IPS-NIHi7 (cell line): ENCODE results near the gene CHD9.
"Not testable (repeated sequence)": the region's sequence is repeated elsewhere in the genome, so short reads cannot be mapped to it uniquely, and the experiment has no call there.

Source experiments
- DNase-seq: peaks from one replicate; pipeline ENCODE4 v3.0.0; 2012; ENCODE audit warnings: mixed read lengths; ENCODE audit errors: extremely low spot score

The CHD9 gene

DNA sequence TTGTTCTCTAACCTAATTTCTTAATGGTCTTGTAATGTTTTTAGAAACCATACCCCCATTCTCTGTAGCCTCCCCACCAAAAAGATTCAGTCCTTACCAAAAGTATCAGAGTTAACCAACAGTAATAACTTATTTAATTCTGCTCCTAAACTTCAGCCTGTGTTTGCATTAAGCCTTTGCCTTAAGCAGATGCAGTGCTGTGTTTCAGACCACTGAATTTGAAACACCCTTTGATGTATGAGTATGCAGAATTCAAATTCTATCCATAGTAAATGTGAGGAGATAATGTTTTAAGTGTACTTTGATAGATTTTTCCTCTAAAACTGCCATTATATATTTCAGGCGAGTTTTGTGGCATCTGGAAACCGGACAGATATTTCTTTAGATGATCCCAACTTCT, 207.9 kb downstream of the CHD9 start:
- DNase-seq, result no peak

- no peak for DNase-seq
Observed at GRCh38 chr16:53266156-53266555, 211.4 kb downstream of the CHD9 start.

DNA sequence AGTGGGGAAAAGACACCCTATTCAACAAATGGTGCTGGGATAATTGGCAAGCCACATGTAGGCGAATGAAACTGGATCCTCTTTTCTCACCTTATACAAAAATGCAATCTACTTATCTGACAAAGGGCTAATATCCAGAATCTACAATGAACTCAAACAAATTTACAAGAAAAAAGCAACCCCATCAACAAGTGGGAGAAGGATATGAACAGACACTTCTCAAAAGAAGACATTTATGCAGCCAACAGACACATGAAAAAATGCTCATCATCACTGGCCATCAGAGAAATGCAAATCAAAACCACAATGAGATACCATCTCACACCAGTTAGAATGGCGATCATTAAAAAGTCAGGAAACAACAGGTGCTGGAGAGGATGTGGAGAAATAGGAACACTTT, 223.7 kb downstream of the CHD9 start:
- not testable (repeated sequence) for DNase-seq

- DNase-seq, result no peak
Observed at GRCh38 chr16:53281280-53281679, 226.5 kb downstream of the CHD9 start.

GRCh38 chr16:53281859-53282258, 227.1 kb downstream of the CHD9 start:
- no peak for DNase-seq

GRCh38 chr16:53282328-53282727, 227.5 kb downstream of the CHD9 start:
- DNase-seq, result no peak

GRCh38 chr16:53282975-53283946, 228.5 kb downstream of the CHD9 start:
- peak; percentile 64 for DNase-seq

DNA sequence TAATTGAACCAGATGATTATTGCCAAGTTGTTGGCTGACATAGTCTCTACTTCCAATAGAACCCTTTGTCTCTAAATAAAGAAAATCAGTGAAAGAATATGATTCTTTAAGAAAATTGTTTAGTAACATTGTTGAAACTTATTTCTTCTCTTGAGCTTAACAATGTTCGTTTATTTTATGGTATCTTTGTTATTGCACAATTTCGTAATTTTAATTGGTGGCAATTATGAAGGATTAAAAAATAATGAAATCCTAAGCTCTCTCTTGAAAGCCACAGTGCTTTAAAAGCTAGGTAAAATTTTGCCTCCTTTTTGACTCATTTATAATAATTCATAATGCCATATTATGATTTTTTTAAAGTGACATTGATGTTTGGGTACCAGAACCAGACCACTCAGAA, 230.4 kb downstream of the CHD9 start:
- no peak for DNase-seq

GRCh38 chr16:53290520-53290919, 235.7 kb downstream of the CHD9 start:
- DNase-seq, result no peak

- no peak for DNase-seq
Observed at GRCh38 chr16:53291757-53292392, 237.1 kb downstream of the CHD9 start.

- no peak for DNase-seq
Observed at GRCh38 chr16:53297477-53297876, 242.7 kb downstream of the CHD9 start.

DNA sequence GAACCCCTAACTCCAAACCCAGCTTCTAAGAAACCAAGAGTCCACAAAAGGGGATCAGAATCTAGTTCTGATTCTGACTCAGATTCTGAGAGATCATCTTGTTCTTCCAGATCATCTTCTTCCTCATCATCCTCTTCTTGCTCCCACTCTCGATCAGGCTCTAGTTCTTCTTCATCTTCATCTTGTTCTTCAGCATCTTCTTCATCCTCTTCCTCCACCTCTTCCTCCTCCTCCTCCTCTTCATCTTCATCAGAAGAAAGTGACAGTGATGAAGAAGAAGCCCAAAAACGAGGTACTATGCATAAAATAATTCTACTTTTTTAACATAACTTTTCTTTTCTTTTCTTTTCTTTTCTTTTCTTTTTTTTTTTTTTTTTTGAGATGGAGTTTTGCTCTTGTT, 249.5 kb downstream of the CHD9 start:
- DNase-seq, result no peak

- DNase-seq, result no peak
Observed at GRCh38 chr16:53305743-53306142, 251.0 kb downstream of the CHD9 start.

DNA sequence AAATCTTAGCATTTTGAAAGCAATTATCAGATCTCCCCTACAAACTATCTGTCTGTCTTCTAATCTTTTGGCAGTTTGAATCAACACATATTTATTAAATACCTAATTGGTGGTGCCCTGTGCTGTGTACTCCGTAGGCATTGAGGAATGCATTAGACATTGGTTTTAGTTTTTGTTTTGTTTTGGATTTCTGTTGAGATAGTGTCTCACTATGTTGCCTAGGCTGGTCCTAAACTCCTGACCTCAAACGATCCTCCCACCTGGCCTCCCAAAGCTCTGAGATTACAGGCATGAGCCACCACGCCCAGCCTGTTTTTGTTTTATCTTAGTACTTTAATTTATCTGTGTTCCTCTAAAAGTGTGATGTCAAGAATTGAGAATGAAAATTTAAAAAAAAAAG, 254.7 kb downstream of the CHD9 start:
- DNase-seq, result no peak

- no peak for DNase-seq
Observed at GRCh38 chr16:53320992-53321391, 266.2 kb downstream of the CHD9 start.

- no peak for DNase-seq
Observed at GRCh38 chr16:53323924-53324323, 269.1 kb downstream of the CHD9 start.

DNA sequence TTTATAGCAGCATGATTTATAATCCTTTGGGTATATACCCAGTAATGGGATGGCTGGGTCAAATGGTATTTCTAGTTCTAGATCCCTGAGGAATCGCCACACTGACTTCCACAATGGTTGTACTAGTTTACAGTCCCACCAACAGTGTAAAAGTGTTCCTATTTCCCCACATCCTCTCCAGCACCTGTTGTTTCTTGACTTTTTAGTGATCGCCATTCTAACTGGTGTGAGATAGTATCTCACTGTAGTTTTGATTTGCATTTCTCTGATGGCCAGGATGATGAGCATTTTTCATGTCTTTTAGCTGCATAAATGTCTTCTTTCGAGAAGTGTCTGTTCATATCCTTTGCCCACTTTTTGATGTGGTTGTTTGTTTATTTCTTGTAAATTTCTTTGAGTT, 276.2 kb downstream of the CHD9 start:
- DNase-seq, result not testable (repeated sequence)

DNA sequence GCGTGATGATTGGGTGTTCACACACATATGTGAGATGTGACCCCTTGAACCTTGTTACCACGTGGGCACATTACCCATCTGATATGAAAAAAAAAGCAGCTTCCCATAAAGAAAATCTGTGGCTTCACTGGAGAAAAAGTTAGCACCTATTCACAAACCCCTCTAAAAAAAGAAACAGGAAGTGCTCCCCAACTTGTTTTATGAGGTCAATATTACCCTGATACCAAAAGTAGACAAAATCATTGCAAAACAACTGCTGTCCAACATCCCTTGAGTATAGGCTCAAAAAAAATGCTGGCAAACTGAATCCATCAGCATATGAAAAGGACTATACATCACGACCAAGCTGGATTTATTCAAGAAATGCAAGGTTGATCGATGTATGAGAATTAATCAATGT, 279.8 kb downstream of the CHD9 start:
- no peak for DNase-seq

- DNase-seq, result no peak
Observed at GRCh38 chr16:53337294-53337693, 282.5 kb downstream of the CHD9 start.

DNA sequence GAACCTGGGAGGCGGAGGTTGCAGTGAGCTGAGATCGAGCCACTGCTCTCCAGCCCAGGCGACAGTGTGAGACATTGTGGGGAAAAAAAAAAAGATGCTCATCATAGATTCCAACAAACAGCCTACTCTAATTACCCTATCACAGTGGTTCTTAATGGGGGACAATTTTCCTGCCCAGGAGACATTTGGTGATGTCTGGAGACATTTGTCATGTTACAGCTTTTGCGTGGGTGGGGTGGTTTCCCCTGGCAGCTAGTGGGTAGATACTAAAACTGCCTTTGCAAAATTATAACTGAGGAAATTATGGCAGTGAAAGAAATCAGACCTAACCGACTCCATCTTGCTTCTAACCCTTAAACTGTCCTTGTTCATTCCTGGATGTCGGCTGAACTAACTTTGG, 287.0 kb downstream of the CHD9 start:
- no peak for DNase-seq

- no peak for DNase-seq
Observed at GRCh38 chr16:53355064-53355463, 300.3 kb downstream of the CHD9 start.

DNA sequence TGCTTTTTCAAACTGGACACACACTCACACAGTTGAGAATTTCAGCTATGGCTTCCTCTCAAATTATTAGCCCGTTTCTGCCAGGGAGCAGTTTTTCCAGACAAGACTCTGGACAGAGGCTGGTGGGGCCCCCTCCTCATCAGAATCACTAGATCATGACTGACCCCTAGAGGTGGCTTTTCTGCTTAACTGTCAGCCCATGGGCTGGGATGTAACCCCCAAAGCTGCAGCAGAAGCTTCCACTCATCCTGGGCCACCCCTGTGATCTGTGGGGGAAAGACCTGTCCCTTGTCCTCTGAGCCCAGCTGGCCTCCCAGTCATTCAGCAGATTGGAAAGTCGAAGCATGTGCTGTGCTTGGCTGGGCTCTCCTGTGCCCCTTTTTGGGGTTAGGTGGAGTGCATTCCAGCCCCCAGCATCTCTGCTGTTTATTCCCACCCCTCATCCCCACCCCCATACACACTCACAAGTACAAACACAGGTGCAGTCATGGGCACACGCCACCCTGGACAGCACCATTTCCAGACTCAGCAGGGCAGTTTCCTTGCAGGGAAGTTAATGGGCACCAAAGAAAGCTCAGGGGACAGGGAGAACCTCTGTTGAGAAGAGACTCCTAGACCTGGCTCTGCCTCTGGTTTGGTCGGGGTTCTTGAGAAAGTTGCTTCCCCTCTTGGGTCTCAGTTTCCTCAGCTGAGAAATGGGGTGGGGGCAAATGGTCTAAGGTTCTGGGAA, 301.9 kb downstream of the CHD9 start:
- peak; percentile 20 for DNase-seq

- no peak for DNase-seq
Observed at GRCh38 chr16:53357208-53357586, 302.4 kb downstream of the CHD9 start.
